ENCODE results near the gene ADD3.

ADD3 gene

DNA sequence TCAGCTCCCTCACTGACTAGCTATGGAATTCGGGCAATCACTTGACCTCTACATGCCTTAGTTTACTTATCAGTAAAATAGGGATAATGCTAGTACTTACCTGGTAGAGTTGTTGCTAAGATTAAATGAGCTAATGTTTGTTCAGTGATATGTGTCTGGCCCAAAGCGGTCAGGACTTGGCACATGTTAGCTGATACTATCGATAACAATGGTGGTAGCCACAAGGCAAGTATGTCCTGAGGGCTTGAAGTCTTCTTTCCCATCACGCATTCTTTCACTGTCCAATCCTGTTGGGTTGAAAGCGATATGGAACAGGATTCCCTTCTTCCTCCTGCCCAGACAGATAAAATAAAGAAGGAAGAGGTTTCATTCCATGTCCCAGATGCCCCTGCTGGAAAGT, 174.1 kb downstream of the ADD3 start:
- no peak for DNase-seq (ENCODE audit: low spot score)

DNA sequence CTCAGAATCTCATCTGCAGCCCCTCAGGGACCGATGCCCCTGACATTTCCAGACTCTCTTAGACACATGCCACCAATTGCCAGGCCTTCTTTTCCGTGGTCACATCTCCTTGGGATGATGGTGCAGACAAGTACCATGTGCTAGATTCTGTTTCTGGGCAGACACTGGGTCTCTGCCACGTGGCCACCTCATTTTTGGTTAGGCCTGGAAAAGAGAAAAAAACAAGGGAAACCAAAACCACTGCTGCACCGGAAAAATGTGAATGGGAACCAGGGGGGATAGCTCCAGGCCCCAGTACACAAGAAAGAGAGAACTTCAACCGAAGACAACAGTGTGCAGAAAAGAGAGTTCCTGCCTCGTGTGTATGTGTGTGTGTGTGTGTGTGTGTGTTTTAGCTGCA, 176.6 kb downstream of the ADD3 start:
- no peak for DNase-seq (ENCODE audit: low spot score)
